GM23338 (cell line): ENCODE measurements around the gene MYRF.

Experiments
- EZH2 ChIP-seq: fragments of 200-600 bp; sonication (generic); IDR thresholded peaks from one replicate; pipeline ENCODE4 v1.8.0; 2017; ENCODE audit warnings: antibody characterized with exemption, mild to moderate bottlenecking, low read depth; ENCODE audit not compliant: unreplicated experiment
- JUNB ChIP-seq: IDR thresholded peaks from one replicate; pipeline ENCODE4 v1.6.1; 2016; ENCODE audit warnings: antibody characterized with exemption; ENCODE audit not compliant: unreplicated experiment
- TF ChIP-seq, protein P1 (sequence below), 2 experiments: fragments of 200-600 bp in 1 of 2; sonication (generic) in 1 of 2; conservative IDR thresholded peaks; 2 replicates each; pipeline versions ENCODE4 v1.5.1 to v1.6.1; 2016 to 2017; ENCODE audit warnings: antibody characterized with exemption in 2 of 2, low read depth in 2 of 2, mild to moderate bottlenecking in 2 of 2, moderate library complexity in 1 of 2
- TF ChIP-seq, protein P2 (sequence below): IDR thresholded peaks from one replicate; pipeline ENCODE4 v1.6.1; 2018; ENCODE audit warnings: antibody characterized with exemption; ENCODE audit not compliant: unreplicated experiment
- TF ChIP-seq, protein P3 (sequence below): fragments of 250-450 bp; sonication (Bioruptor Pico); IDR thresholded peaks from 2 replicates; pipeline ENCODE4 v1.5.0; 2020; ENCODE audit warnings: mild to moderate bottlenecking, moderate library complexity
- TF ChIP-seq, protein P4 (sequence below): IDR thresholded peaks from 2 replicates; pipeline ENCODE4 v1.6.1; 2016; ENCODE audit warnings: antibody characterized with exemption

DNA sequence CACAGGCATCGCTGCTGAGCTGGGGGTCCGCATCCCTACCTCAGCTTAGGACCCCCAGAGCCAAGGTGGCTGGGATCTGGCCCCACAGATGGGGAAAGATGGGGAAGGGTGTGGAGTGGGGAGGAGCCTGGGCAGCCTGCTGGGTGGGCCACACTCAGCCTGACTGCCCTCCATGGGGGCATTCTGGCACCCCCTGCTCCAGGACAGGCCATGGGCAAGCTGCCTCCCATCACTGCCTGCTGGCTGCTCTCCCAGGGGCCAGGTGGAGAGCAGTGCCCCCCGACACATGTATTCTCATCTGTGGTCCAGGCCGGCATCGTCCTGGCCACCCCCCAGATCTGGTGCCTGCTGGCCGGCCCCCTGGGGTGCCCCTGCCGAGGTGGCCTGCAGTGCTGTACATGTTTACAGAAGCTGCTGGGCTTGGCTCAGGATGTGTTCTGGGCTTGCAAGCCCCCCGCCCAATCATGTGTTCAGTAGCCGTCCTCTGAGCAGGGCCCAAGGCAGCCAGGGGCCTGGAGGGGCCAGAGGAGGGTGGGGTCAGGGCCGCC, 7.8 kb upstream of the MYRF start:
- TF ChIP-seq, protein P1, sequence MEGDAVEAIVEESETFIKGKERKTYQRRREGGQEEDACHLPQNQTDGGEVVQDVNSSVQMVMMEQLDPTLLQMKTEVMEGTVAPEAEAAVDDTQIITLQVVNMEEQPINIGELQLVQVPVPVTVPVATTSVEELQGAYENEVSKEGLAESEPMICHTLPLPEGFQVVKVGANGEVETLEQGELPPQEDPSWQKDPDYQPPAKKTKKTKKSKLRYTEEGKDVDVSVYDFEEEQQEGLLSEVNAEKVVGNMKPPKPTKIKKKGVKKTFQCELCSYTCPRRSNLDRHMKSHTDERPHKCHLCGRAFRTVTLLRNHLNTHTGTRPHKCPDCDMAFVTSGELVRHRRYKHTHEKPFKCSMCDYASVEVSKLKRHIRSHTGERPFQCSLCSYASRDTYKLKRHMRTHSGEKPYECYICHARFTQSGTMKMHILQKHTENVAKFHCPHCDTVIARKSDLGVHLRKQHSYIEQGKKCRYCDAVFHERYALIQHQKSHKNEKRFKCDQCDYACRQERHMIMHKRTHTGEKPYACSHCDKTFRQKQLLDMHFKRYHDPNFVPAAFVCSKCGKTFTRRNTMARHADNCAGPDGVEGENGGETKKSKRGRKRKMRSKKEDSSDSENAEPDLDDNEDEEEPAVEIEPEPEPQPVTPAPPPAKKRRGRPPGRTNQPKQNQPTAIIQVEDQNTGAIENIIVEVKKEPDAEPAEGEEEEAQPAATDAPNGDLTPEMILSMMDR (conservative IDR thresholded peaks at IDR 0.05; ENCODE audit: low read depth in 2 of 2), result no peak
- TF ChIP-seq, protein P2, sequence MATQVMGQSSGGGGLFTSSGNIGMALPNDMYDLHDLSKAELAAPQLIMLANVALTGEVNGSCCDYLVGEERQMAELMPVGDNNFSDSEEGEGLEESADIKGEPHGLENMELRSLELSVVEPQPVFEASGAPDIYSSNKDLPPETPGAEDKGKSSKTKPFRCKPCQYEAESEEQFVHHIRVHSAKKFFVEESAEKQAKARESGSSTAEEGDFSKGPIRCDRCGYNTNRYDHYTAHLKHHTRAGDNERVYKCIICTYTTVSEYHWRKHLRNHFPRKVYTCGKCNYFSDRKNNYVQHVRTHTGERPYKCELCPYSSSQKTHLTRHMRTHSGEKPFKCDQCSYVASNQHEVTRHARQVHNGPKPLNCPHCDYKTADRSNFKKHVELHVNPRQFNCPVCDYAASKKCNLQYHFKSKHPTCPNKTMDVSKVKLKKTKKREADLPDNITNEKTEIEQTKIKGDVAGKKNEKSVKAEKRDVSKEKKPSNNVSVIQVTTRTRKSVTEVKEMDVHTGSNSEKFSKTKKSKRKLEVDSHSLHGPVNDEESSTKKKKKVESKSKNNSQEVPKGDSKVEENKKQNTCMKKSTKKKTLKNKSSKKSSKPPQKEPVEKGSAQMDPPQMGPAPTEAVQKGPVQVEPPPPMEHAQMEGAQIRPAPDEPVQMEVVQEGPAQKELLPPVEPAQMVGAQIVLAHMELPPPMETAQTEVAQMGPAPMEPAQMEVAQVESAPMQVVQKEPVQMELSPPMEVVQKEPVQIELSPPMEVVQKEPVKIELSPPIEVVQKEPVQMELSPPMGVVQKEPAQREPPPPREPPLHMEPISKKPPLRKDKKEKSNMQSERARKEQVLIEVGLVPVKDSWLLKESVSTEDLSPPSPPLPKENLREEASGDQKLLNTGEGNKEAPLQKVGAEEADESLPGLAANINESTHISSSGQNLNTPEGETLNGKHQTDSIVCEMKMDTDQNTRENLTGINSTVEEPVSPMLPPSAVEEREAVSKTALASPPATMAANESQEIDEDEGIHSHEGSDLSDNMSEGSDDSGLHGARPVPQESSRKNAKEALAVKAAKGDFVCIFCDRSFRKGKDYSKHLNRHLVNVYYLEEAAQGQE, result no peak
- TF ChIP-seq EZH2, result no peak
- TF ChIP-seq JUNB, result no peak
- TF ChIP-seq, protein P3, sequence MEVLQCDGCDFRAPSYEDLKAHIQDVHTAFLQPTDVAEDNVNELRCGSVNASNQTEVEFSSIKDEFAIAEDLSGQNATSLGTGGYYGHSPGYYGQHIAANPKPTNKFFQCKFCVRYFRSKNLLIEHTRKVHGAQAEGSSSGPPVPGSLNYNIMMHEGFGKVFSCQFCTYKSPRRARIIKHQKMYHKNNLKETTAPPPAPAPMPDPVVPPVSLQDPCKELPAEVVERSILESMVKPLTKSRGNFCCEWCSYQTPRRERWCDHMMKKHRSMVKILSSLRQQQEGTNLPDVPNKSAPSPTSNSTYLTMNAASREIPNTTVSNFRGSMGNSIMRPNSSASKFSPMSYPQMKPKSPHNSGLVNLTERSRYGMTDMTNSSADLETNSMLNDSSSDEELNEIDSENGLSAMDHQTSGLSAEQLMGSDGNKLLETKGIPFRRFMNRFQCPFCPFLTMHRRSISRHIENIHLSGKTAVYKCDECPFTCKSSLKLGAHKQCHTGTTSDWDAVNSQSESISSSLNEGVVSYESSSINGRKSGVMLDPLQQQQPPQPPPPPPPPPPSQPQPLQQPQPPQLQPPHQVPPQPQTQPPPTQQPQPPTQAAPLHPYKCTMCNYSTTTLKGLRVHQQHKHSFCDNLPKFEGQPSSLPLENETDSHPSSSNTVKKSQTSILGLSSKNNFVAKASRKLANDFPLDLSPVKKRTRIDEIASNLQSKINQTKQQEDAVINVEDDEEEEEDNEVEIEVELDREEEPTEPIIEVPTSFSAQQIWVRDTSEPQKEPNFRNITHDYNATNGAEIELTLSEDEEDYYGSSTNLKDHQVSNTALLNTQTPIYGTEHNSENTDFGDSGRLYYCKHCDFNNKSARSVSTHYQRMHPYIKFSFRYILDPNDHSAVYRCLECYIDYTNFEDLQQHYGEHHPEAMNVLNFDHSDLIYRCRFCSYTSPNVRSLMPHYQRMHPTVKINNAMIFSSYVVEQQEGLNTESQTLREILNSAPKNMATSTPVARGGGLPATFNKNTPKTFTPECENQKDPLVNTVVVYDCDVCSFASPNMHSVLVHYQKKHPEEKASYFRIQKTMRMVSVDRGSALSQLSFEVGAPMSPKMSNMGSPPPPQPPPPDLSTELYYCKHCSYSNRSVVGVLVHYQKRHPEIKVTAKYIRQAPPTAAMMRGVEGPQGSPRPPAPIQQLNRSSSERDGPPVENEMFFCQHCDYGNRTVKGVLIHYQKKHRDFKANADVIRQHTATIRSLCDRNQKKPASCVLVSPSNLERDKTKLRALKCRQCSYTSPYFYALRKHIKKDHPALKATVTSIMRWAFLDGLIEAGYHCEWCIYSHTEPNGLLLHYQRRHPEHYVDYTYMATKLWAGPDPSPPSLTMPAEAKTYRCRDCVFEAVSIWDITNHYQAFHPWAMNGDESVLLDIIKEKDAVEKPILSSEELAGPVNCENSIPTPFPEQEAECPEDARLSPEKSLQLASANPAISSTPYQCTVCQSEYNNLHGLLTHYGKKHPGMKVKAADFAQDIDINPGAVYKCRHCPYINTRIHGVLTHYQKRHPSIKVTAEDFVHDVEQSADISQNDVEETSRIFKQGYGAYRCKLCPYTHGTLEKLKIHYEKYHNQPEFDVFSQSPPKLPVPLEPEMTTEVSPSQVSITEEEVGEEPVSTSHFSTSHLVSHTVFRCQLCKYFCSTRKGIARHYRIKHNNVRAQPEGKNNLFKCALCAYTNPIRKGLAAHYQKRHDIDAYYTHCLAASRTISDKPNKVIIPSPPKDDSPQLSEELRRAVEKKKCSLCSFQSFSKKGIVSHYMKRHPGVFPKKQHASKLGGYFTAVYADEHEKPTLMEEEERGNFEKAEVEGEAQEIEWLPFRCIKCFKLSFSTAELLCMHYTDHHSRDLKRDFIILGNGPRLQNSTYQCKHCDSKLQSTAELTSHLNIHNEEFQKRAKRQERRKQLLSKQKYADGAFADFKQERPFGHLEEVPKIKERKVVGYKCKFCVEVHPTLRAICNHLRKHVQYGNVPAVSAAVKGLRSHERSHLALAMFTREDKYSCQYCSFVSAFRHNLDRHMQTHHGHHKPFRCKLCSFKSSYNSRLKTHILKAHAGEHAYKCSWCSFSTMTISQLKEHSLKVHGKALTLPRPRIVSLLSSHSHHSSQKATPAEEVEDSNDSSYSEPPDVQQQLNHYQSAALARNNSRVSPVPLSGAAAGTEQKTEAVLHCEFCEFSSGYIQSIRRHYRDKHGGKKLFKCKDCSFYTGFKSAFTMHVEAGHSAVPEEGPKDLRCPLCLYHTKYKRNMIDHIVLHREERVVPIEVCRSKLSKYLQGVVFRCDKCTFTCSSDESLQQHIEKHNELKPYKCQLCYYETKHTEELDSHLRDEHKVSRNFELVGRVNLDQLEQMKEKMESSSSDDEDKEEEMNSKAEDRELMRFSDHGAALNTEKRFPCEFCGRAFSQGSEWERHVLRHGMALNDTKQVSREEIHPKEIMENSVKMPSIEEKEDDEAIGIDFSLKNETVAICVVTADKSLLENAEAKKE (CRISPR knock-in tag), result no peak
- TF ChIP-seq, protein P4, sequence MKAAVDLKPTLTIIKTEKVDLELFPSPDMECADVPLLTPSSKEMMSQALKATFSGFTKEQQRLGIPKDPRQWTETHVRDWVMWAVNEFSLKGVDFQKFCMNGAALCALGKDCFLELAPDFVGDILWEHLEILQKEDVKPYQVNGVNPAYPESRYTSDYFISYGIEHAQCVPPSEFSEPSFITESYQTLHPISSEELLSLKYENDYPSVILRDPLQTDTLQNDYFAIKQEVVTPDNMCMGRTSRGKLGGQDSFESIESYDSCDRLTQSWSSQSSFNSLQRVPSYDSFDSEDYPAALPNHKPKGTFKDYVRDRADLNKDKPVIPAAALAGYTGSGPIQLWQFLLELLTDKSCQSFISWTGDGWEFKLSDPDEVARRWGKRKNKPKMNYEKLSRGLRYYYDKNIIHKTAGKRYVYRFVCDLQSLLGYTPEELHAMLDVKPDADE, result no peak
